T47D (cell line): ENCODE data around the gene SND1.

Experiments
- DNase-seq, 2 experiments: peaks; one replicate each; pipeline versions ENCODE4 v3.0.0 to v3.0.0-alpha.2; 2011 to 2012; ENCODE audit warnings: low read depth in 1 of 2, low spot score in 1 of 2
- JUND ChIP-seq: IDR thresholded peaks from 2 replicates; pipeline ENCODE4 v1.6.1; 2012; ENCODE audit warnings: low read depth
- in situ Hi-C: cut with HindIII; loops from 2 replicates; pipeline ENCODE4 v1.10.0; 2016; ENCODE audit warnings: low sequenced_read_pairs, low pct_unique_long_range_greater_than_20kb

SND1 gene

GRCh38 chr7:127708201-127708600 lies 56.2 kb downstream of the SND1 start:
- TF ChIP-seq JUND = no peak
- in situ Hi-C loops = no loop called here
- DNase-seq = no peak

GRCh38 chr7:127708788-127709187 lies 56.8 kb downstream of the SND1 start:
- no peak for TF ChIP-seq JUND
- in situ Hi-C loops = no loop called here
- DNase-seq = peak; percentile 7 to 81

GRCh38 chr7:127710635-127711034 lies 58.6 kb downstream of the SND1 start:
- DNase-seq = no peak
- in situ Hi-C loops = no loop called here
- TF ChIP-seq JUND = no peak

GRCh38 chr7:127711872-127712271 lies 59.9 kb downstream of the SND1 start:
- in situ Hi-C loops = no loop called here
- DNase-seq = no peak
- no peak for TF ChIP-seq JUND

- in situ Hi-C loops = no loop called here
- no peak for TF ChIP-seq JUND
- DNase-seq = no peak
Measured at GRCh38 chr7:127713006-127713405, 61.0 kb downstream of the SND1 start.

GRCh38 chr7:127713758-127714157 lies 61.8 kb downstream of the SND1 start:
- DNase-seq = no peak
- in situ Hi-C loops = no loop called here
- no peak for TF ChIP-seq JUND

- in situ Hi-C loops = no loop called here
- TF ChIP-seq JUND = no peak
- no peak for DNase-seq
Measured at GRCh38 chr7:127715272-127715671, 63.3 kb downstream of the SND1 start.

- TF ChIP-seq JUND = no peak
- no peak for DNase-seq
- in situ Hi-C loops = no loop called here
Measured at GRCh38 chr7:127715901-127716300, 63.9 kb downstream of the SND1 start.

GRCh38 chr7:127717502-127718339 lies 65.7 kb downstream of the SND1 start:
- no peak for TF ChIP-seq JUND
- in situ Hi-C loops = no loop called here
- no peak for DNase-seq

- in situ Hi-C loops = no loop called here
- TF ChIP-seq JUND = no peak
- no peak for DNase-seq
Measured at GRCh38 chr7:127718340-127718679, 66.3 kb downstream of the SND1 start.

- in situ Hi-C loops = no loop called here
- DNase-seq = no peak
- TF ChIP-seq JUND = no peak
Measured at GRCh38 chr7:127726476-127726875, 74.5 kb downstream of the SND1 start.

GRCh38 chr7:127730658-127731276 lies 78.8 kb downstream of the SND1 start:
- DNase-seq = no peak
- in situ Hi-C loops = no loop called here

GRCh38 chr7:127731431-127732080 lies 79.6 kb downstream of the SND1 start:
- in situ Hi-C loops = no loop called here
- no peak for TF ChIP-seq JUND
- DNase-seq = peak in 1 of 2 experiments; percentile 23

More at GRCh38 chr7:127730658-127731276, 78.8 kb downstream of the SND1 start:
- TF ChIP-seq JUND = no peak
